ENCODE results near the gene DEFB121.

The DEFB121 gene

GRCh38 chr20:31355981-31356380 lies 50.0 kb downstream of the DEFB121 start:
- no peak for DNase-seq
